Hematopoietic multipotent progenitor cell treated with erythropoietin and hydrocortisone succinate and interleukin-3 and kit ligand, for 4 days (in vitro differentiated cells): ENCODE data around the gene ANXA11.
"Not testable (repeated sequence)": the region's sequence is repeated elsewhere in the genome, so short reads cannot be mapped to it uniquely, and the experiment has no call there.

Source experiments
- DNase-seq: peaks from one replicate; pipeline ENCODE4 v3.0.0-alpha.2; 2015

Gene ANXA11

GRCh38 chr10:80144696-80145131, 60.6 kb downstream of the ANXA11 start:
- DNase-seq = peak; percentile 40

GRCh38 chr10:80144067-80144695, 61.2 kb downstream of the ANXA11 start:
- DNase-seq = peak; percentile 58

GRCh38 chr10:80141696-80142460, 63.5 kb downstream of the ANXA11 start:
- no peak for DNase-seq

- DNase-seq = no peak
Observed at GRCh38 chr10:80140251-80140650, 65.1 kb downstream of the ANXA11 start.

- no peak for DNase-seq
Observed at GRCh38 chr10:80139265-80139664, 66.1 kb downstream of the ANXA11 start.

GRCh38 chr10:80137920-80138319, 67.4 kb downstream of the ANXA11 start:
- DNase-seq = no peak

- no peak for DNase-seq
Observed at GRCh38 chr10:80137031-80137862, 68.1 kb downstream of the ANXA11 start.

GRCh38 chr10:80136134-80136571, 69.2 kb downstream of the ANXA11 start:
- DNase-seq = peak; percentile 18

- not testable (repeated sequence) for DNase-seq
Observed at GRCh38 chr10:80133687-80134086, 71.7 kb downstream of the ANXA11 start.

GRCh38 chr10:80133206-80133605, 72.1 kb downstream of the ANXA11 start:
- DNase-seq = no peak

GRCh38 chr10:80132299-80133139, 72.8 kb downstream of the ANXA11 start, which contains the start of gene PLAC9:
TSS of gene PLAC9 (plus strand) at chr10:80132730. CDS start at chr10:80132763, 33 bp downstream.
- no peak for DNase-seq

- no peak for DNase-seq
Observed at GRCh38 chr10:80131499-80131901, 73.8 kb downstream of the ANXA11 start.

GRCh38 chr10:80126876-80127275, 78.5 kb downstream of the ANXA11 start:
- no peak for DNase-seq

GRCh38 chr10:80122746-80123145, 82.6 kb downstream of the ANXA11 start:
- DNase-seq = no peak

GRCh38 chr10:80122110-80122710, 83.1 kb downstream of the ANXA11 start:
- DNase-seq = no peak

GRCh38 chr10:80118669-80119068, 86.7 kb downstream of the ANXA11 start:
- DNase-seq = no peak

GRCh38 chr10:80110986-80111385, 94.4 kb downstream of the ANXA11 start:
- no peak for DNase-seq

- peak; percentile 20 for DNase-seq
Observed at GRCh38 chr10:80108576-80109239, 96.6 kb downstream of the ANXA11 start.

- DNase-seq = peak; percentile 16
Observed at GRCh38 chr10:80104066-80104926, 101.0 kb downstream of the ANXA11 start.
